HuH-7 (cell line): ENCODE measurements around the gene HMGN1.

ENCODE experiments used
- DNase-seq: peaks from one replicate; pipeline ENCODE4 v3.0.0; 2011; ENCODE audit warnings: low spot score

Gene HMGN1

DNA sequence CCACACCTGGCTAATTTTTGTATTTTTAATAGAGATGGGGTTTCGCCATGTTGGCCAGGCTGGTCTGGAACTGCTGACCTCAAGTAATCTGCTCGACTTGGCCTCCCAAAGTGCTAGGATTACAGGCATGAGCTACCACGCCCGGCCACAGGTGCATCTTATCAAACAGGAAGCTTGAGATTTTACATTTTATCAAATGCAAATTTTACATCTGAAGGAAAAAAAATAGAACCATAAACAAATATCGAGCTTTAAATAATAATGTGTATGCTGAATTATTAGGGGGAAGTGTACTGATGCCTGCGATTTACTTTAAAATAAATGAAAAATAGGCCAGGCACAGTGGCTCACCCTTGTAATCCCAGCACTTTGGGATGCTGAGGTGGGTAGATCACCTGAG lies 18.9 kb downstream of the HMGN1 start:
- DNase-seq, result no peak

- no peak for DNase-seq
Measured at GRCh38 chr21:39327727-39328126, 21.2 kb downstream of the HMGN1 start.

GRCh38 chr21:39326607-39327307 lies 22.1 kb downstream of the HMGN1 start:
- no peak for DNase-seq

- no peak for DNase-seq
Measured at GRCh38 chr21:39325458-39325857, 23.4 kb downstream of the HMGN1 start.

DNA sequence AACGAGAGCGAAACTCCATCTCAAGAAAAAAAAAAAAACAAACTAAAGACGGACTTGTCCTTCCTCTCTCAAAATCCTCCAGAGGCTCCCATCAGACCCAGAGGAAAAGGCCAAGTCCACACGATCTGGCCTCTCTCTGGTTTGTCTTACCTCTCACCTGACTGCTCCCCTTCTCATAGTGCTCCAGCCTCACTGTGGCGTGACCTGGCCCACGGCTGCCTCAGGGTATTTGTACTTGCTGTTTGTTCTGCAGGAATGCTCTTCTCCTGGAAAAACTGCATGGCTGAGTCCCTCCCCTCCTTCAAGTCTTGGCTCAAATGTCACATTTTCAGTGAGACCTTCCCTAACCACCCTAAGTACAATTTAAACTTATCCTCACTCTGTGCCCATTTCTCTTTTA lies 27.5 kb downstream of the HMGN1 start:
- no peak for DNase-seq

DNA sequence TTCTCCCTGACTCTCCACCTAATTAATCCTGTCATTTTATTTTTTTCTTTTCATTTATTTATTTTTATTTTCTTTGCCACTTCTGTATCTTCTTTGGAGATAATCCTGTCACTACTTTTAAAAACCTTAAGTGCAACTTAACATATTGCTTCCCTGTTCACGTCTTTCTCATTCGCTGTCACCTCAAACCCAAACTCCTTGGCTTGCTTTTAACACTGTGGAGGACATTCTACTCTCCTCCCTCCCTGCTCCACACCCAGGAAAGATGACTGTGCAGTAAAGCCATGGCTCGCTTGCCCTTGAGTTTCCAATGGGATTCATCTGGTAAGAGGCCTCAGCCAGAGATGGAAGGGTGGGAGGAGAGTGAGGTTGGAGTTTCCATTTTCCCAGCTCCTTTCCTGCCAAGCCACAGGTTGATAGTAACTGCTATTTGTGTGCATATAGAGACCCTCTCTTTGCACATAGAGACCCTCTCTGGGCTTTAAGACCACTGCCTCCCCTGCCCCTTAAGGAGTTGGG lies 29.0 kb downstream of the HMGN1 start:
- no peak for DNase-seq

DNA sequence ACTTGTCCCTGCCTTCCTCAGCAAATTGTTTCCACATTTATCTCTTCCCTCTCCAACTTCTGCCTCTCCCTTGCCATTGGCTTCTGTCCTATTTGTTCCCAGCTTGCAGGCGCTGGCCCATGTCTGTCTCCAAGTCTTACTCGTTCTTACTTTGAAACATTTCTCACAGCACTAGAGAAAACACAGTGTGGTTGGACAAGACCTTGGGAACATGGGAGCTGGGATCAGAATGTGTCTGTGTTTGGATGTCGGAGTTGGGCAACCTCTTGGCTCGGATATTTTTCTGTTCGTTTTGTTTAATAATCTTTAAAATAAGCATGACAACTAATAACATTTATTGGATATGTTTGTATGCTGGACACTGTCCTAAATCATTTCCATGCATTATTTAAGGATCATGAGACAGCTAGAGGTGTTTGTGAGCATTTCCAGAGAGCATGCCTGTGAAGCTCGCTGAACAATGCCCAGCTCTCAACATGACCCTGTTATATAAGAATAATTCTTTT lies 29.6 kb downstream of the HMGN1 start:
- DNase-seq, result no peak

DNA sequence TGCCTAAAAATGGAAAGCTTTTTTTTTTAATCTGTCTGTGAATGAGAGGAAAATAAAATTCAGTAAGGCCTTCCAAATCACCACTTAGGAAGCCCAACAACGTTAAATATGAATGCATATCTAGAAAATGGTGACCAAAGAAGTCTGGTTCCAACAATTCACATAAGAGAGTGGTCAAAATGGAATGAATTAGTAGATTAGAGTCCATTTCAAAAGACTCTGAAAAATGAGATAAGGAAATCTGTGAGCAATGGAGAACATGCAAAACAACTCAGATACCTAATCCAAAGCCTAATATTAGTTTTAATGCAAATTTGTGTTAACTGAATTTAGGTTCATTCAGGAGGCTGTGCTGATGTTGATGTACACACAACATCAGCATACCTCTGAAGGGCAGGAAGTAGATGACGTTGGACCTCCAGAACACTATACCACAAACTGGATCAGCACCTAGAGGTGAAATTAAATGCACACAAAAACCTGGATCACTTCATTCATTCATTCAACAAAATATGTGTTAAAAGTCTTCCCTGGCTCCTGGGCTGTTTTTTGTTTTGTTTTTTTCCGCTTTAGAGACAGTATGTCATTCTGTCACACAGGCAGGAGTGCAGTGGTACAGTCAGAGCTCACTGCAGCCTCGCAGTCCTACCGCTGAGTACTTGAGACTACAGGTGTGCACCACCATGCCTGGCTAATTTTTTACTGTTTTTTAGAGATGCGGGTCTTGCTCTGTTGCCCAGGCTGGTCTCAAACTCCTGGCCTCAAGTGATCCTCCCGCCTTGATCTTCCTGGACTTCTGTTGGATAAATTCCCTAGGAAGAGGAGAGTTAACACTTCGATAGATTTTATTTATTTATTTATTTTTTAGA lies 30.6 kb downstream of the HMGN1 start:
- DNase-seq, result no peak

DNA sequence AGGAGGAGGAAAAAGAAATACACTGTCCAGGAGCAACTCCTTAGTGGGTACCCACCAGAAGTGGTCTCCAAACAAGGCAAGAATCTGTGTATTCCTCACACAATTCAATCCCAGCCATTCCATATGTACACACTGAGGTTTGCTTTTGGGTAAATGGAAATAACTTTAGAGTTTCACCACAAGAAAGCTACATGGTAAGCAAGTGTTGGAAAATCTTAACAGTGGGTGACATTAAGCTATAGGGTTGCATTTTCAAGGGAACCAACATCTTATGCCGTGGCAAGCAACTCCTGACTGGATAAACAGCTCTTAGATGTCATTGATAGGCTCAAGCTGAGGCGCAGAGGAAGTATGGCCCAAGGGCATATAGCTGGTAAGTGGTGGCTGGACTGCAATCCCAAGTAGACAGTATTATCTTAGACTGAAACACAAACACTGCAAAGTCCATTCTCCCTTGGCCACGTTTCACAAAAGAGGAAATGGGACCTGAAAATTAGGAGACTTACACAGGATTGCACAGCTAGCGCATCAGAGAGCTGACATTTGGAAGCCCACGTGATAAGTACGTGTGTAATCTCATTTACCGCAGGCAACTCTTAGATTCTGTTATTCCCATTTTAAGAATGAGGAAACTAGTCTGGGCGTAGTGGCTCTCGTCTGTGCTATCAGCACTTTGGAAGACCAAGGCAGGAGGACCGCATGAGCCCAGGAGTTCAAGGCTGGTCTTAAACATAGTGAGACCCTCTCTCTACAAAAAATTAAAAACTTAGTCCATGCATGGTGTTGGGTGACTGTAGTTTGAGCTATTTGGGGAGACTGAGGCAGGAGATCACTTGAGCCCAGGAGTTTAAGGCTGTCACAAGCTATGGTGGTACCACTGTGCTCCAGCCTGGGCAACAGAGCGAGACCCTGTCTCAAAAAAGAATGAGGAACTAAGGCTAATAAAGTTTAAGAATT lies 31.5 kb downstream of the HMGN1 start:
- no peak for DNase-seq

- no peak for DNase-seq
Measured at GRCh38 chr21:39316729-39317128, 32.2 kb downstream of the HMGN1 start.

- DNase-seq, result no peak
Measured at GRCh38 chr21:39315603-39316445, 33.1 kb downstream of the HMGN1 start.

GRCh38 chr21:39314143-39315027 lies 34.5 kb downstream of the HMGN1 start:
- peak; percentile 20 for DNase-seq

DNA sequence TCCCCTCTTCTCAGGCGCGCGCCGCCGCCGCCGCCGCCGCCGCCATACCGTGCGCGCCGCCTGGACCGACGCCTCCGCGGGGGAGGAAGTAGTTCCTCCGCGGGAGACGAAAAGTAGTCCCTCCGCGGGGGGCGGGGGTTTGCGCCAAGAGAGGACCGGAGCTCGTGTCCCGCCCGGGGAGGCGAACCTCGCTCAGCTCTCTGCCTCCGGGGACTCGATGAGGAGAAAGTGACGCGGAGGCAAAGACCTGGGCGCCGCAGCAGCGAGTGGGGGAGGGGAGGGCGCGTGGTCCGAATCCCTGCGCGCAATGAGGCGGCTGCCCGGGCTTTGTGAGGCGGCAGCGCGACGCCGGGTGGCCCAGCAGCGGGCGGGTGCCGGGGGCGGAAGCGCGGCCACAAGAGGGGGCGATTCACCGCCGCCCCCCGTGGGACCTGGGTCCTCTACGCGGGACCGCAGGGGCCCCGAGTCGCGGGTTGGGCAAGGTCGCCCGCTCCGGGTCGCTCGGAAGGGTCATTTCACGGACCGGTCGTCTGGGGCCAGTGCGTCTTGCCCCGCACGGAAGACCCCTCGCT lies 35.2 kb downstream of the HMGN1 start, which contains the start of gene BRWD1:
Gene BRWD1, minus strand, starts transcription at position 62 of the 572 bp plus-strand sequence. CDS start 141 bp downstream, outside the sequence.
- DNase-seq, result peak; percentile 77

DNA sequence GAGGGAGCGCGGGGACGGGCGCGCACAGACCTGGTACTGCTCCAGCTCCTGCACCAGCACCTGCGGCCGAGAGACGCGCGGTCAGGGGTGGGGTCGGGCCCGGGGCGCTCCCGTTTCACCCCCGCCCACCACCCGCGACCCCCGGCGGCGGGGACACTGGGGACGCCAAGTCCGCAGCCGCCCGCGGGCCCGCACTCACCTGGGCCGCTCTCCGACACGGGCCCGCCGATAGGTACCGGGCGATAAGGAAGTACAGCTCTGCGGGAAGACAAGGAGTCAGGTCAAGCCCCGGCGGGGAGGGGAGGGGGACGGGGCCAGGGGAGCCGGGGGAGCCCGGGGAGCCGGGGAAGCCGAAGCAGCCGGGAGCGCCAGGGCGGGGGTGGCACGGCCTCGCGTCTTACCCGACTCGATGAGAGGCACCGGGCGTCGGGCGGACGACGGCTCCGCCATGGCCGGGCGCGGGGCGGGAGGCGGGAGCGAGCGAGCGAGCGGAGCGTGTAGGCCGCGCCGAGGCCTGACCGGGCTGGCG lies 35.8 kb downstream of the HMGN1 start:
- peak; percentile 26 for DNase-seq

DNA sequence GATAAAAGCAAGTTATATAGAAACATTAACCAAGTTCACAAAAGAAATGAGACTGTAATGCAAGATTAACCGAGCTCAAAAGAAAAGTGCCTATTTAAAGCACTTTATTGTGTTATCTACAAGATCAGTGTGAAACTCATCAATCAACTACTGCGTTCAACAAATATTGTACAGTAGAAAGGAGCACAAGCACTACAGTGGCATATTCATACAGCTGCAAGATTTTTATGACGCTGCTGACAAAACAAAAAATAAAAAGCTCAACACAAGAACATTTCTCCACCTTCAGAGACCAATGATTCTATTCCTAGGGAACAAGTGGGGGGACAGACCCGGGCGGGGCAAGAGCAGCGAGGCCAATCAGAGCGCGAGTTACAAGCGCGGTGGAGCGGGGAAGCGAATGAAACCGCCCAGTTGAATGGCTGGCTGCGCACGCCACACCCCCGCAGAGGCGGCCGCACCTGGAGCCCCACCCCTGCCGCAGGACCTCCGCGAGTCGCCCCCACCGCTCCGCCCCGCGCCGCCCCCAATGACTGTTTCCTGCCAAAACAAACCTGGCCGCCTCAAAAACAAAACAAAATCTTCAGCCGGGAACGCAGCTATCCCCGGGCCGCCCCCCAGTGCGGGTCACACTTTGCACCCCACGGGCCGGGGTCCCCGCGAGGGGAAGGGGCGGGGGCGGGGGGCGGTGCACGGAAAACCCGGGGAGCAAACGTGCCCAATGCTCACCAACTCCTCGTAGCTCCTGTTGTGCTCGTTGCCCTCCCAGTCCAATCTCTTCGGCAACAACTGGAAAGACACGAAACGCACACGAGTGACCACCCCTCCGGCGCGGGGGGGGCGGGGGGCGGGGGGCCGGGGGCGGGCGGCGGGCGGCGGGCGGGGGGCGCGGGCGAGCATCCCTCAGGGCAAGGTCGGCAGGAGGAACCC lies 36.5 kb downstream of the HMGN1 start:
- peak; percentile 99 for DNase-seq

- no peak for DNase-seq
Measured at GRCh38 chr21:39311164-39311563, 37.7 kb downstream of the HMGN1 start.

GRCh38 chr21:39307466-39307865 lies 41.4 kb downstream of the HMGN1 start:
- no peak for DNase-seq

DNA sequence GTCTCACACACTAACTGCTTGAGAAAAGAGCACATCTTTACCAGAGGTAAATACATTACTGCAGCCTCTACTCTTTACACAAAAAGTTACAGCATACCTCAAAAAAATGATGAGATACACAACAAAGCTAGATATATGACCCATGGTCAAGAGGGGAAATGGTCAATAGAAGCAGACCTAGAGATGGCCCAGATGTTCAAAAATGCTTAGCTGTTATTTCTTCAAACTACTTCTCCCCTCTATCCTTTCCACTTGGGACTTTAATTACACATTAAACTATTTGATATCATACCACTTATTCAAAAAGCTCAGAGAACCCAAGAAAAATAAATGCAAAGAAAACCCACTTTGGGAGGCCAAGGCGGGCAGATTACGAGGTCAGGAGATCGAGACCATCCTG lies 48.3 kb downstream of the HMGN1 start:
- DNase-seq, result no peak
